Memory B cell (primary cell): ENCODE results near the gene GPC3.

Experiments used
- ATAC-seq: fragments of 150-1000 bp; cut with Tn5 transposase; 2 replicates; pipeline ENCODE4 v1.10.0; 2021; ENCODE audit warnings: low read depth, mild to moderate bottlenecking, moderate library complexity
- DNase-seq, 2 donors: peaks; one replicate each; pipeline ENCODE4 v3.0.0; 2022; ENCODE audit warnings: low spot score in 2 of 2
- H3K27ac Mint-ChIP-seq: one replicate; pipeline ENCODE4 v1.8.0; 2022; ENCODE audit warnings: mild to moderate bottlenecking, moderate library complexity, mixed read lengths
- H3K27me3 Mint-ChIP-seq: one replicate; pipeline ENCODE4 v1.8.0; 2022; ENCODE audit warnings: mixed read lengths
- H3K36me3 Mint-ChIP-seq: one replicate; pipeline ENCODE4 v1.8.0; 2022; ENCODE audit warnings: mild to moderate bottlenecking, mixed read lengths
- H3K4me1 Mint-ChIP-seq: one replicate; pipeline ENCODE4 v1.8.0; 2022; ENCODE audit warnings: mixed read lengths
- H3K4me3 Mint-ChIP-seq: one replicate; pipeline ENCODE4 v1.8.0; 2022; ENCODE audit warnings: mild to moderate bottlenecking, moderate library complexity, mixed read lengths
- H3K9me3 Mint-ChIP-seq: one replicate; pipeline ENCODE4 v1.8.0; 2022; ENCODE audit warnings: mixed read lengths

The GPC3 gene

GRCh38 chrX:133818019-133818418, 167.4 kb downstream of the GPC3 start:
- no peak overlapping the region for H3K4me3 Mint-ChIP-seq
- no peaks in the 10 kb centered on the region for H3K9me3 Mint-ChIP-seq
- ATAC-seq (no peak), DNase-seq (no peak)
- H3K4me1 Mint-ChIP-seq: no peaks in the 10 kb centered on the region
- H3K27ac Mint-ChIP-seq: no peak overlapping the region
- peaks cover 2% of the 10 kb centered on the region for H3K27me3 Mint-ChIP-seq
- no peaks in the 10 kb centered on the region for H3K36me3 Mint-ChIP-seq

DNA sequence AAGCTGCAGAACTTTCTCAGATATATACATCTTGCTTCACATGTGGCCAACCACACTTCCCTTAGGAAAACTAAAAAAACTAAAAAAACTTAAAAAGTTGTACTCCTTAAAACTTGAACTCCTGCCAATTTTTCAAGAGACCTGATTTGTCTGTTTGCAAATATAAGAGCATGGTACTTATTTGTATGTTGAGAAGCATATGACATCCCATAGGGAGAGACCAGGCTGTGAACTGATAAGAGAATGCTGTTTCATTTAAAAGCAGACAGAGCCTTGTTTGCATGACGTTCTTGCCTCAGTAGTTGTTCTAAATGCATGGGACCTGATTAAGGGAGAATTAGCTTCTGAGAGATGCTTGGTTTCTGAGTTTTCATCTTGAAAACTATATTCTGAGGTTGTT, 169.9 kb downstream of the GPC3 start:
- Mint-ChIP-seq H3K36me3 (no peaks in the 10 kb centered on the region), H3K27me3 (peaks cover 2% of the 10 kb centered on the region), H3K4me3 (no peak overlapping the region), H3K27ac (no peak overlapping the region), H3K4me1 (no peaks in the 10 kb centered on the region), H3K9me3 (no peaks in the 10 kb centered on the region)
- DNase-seq: no peak
- ATAC-seq: no peak

DNA sequence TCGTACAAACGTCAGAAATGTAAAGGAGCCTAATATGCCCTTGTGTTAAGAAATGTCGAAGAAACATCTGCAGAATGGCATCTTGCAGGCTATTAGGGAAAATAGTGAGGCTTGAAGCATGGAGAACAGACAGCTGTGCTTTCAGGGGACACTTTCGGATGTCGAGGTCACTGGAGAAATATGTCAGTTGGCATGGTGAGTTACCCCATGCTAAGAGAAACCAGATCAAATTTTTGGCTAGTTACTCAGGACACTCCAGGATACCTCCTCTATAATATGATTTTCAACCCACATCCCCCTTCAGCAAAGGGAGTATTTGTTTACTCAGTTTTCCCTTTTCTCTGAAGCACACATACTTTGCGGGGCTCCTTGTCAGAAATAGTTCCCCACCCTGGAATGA, 171.4 kb downstream of the GPC3 start:
- Mint-ChIP-seq H3K36me3 (no peaks in the 10 kb centered on the region), H3K9me3 (no peaks in the 10 kb centered on the region), H3K4me1 (no peaks in the 10 kb centered on the region), H3K27ac (no peak overlapping the region), H3K27me3 (no peaks in the 10 kb centered on the region), H3K4me3 (no peak overlapping the region)
- no peak for ATAC-seq
- DNase-seq: no peak

DNA sequence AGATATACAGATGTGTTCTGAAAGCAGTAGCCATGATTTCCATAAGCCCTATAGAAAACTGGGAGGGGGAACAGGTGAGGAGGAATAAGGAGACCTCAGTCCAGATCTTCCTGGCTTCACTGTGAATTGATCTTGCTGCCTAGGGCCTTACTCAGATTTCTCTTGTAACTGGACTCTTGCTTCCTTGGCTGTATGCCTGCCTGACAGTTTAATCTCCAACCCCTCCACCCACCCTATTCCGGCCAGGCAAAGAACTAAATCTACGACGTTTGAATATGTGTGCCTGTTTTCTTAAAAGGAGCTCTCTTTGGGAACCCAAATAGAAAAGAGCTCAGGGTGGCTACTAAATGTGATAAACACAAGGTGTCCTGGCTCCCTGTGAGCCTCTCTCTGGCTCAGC, 173.0 kb downstream of the GPC3 start:
- Mint-ChIP-seq H3K27ac (no peak overlapping the region), H3K4me3 (no peak overlapping the region), H3K4me1 (no peaks in the 10 kb centered on the region), H3K36me3 (no peaks in the 10 kb centered on the region), H3K27me3 (peaks cover 1% of the 10 kb centered on the region), H3K9me3 (no peaks in the 10 kb centered on the region)
- DNase-seq: no peak
- ATAC-seq: no peak

GRCh38 chrX:133810925-133811324, 174.5 kb downstream of the GPC3 start:
- Mint-ChIP-seq H3K27ac (no peak overlapping the region), H3K9me3 (no peaks in the 10 kb centered on the region), H3K4me1 (no peaks in the 10 kb centered on the region), H3K36me3 (no peaks in the 10 kb centered on the region), H3K4me3 (no peak overlapping the region), H3K27me3 (peaks cover 1% of the 10 kb centered on the region)
- no peak for ATAC-seq
- DNase-seq: no peak

DNA sequence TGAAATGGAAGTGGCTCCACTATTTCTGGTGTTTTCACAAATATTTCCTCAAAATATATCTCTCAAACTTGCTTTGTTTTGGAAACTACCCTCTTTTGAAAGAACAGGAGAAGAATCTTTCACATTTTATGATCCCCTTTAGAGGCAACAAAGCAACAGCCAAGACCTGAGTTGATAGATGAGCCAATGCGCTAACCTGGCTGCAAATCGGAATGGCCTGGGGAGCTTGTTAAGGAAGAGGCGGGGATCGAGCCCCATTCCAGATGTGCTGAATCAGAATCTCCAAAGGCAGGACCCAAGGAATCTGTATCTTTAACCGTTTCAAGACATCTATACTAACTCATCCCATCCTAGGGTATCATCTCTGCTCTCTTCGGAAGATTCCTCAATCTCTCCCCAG, 181.3 kb downstream of the GPC3 start:
- H3K9me3 Mint-ChIP-seq: no peaks in the 10 kb centered on the region
- peaks cover 1% of the 10 kb centered on the region for H3K27me3 Mint-ChIP-seq
- DNase-seq (no peak), ATAC-seq (no peak)
- no peaks in the 10 kb centered on the region for H3K36me3 Mint-ChIP-seq
- H3K4me3 Mint-ChIP-seq: no peak overlapping the region
- no peaks in the 10 kb centered on the region for H3K4me1 Mint-ChIP-seq
- H3K27ac Mint-ChIP-seq: no peak overlapping the region

GRCh38 chrX:133796282-133796681, 189.1 kb downstream of the GPC3 start:
- DNase-seq: no peak
- no peak for ATAC-seq
- H3K4me1 Mint-ChIP-seq: no peaks in the 10 kb centered on the region
- no peak overlapping the region for H3K4me3 Mint-ChIP-seq
- H3K36me3 Mint-ChIP-seq: no peaks in the 10 kb centered on the region
- no peaks in the 10 kb centered on the region for H3K9me3 Mint-ChIP-seq
- H3K27ac Mint-ChIP-seq: no peak overlapping the region
- no peaks in the 10 kb centered on the region for H3K27me3 Mint-ChIP-seq

GRCh38 chrX:133794126-133794525, 191.3 kb downstream of the GPC3 start:
- no peaks in the 10 kb centered on the region for H3K9me3 Mint-ChIP-seq
- no peaks in the 10 kb centered on the region for H3K4me1 Mint-ChIP-seq
- no peak for ATAC-seq
- H3K4me3 Mint-ChIP-seq: no peak overlapping the region
- H3K27ac Mint-ChIP-seq: no peak overlapping the region
- no peaks in the 10 kb centered on the region for H3K36me3 Mint-ChIP-seq
- peaks cover 2% of the 10 kb centered on the region for H3K27me3 Mint-ChIP-seq
- DNase-seq: no peak

DNA sequence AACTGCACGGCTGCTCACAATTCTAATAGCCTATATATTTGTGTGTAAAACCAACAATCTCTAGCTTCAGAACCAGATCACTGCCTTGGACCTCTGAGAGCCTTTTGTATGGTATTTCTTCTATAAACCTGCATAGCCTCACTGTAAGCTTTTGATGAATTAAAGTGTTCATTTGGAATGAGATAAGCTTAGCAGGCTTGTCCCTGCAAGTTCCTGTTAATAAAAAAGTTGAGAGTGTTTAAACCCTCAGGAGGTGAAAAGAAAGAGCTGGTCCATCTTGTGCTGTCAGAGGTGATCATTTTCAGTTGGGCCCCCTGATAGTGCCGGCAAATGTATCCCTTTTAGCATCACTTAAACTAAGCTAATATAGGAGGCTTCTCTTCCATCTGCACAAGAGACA, 191.8 kb downstream of the GPC3 start:
- H3K27ac Mint-ChIP-seq: no peak overlapping the region
- ATAC-seq (no peak), DNase-seq (no peak)
- no peaks in the 10 kb centered on the region for H3K36me3 Mint-ChIP-seq
- peaks cover 2% of the 10 kb centered on the region for H3K27me3 Mint-ChIP-seq
- no peaks in the 10 kb centered on the region for H3K4me1 Mint-ChIP-seq
- no peak overlapping the region for H3K4me3 Mint-ChIP-seq
- H3K9me3 Mint-ChIP-seq: no peaks in the 10 kb centered on the region

- H3K36me3 Mint-ChIP-seq: no peaks in the 10 kb centered on the region
- no peak overlapping the region for H3K27ac Mint-ChIP-seq
- peaks cover 3% of the 10 kb centered on the region for H3K4me1 Mint-ChIP-seq
- no peak overlapping the region for H3K4me3 Mint-ChIP-seq
- no peaks in the 10 kb centered on the region for H3K9me3 Mint-ChIP-seq
- peak; percentile 40 to 67 for DNase-seq
- peak; percentile 70 for ATAC-seq
- H3K27me3 Mint-ChIP-seq: peaks cover 2% of the 10 kb centered on the region
Measured at GRCh38 chrX:133792198-133792953, 193.0 kb downstream of the GPC3 start.

DNA sequence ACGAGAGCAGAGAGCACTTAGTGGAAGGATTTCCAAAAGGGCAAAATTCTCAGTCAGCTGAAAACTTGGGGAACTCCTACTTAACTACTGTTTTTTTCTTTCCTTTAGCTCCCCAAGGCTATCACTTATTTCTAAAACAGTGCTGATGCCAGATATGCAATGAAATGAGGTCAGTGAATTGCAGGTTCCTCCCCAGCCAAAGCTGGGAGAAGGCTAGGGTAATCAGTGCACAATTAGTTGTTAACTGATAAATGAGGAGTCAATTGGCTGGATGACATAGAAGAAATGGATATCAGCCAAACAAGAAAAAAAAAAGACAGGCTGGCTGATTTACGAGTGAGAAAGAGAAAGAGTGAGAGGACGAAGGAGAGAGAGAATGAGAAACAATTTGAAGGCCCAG, 195.6 kb downstream of the GPC3 start:
- H3K36me3 Mint-ChIP-seq: no peaks in the 10 kb centered on the region
- no peak for ATAC-seq
- peaks cover 4% of the 10 kb centered on the region for H3K4me1 Mint-ChIP-seq

GRCh38 chrX:133786382-133786781, 199.0 kb downstream of the GPC3 start:
- DNase-seq (no peak), ATAC-seq (no peak)
- H3K9me3 Mint-ChIP-seq: no peaks in the 10 kb centered on the region
- peaks cover 2% of the 10 kb centered on the region for H3K27me3 Mint-ChIP-seq
- no peak overlapping the region for H3K27ac Mint-ChIP-seq
- H3K4me1 Mint-ChIP-seq: peaks cover 23% of the 10 kb centered on the region
- H3K36me3 Mint-ChIP-seq: peaks cover 2% of the 10 kb centered on the region
- H3K4me3 Mint-ChIP-seq: no peak overlapping the region

More for the DNA sequence above, 195.6 kb downstream of the GPC3 start:
- DNase-seq: no peak
- Mint-ChIP-seq H3K4me3 (no peak overlapping the region), H3K9me3 (no peaks in the 10 kb centered on the region), H3K27ac (no peak overlapping the region), H3K27me3 (peaks cover 2% of the 10 kb centered on the region)

GRCh38 chrX:133783274-133783673, 202.1 kb downstream of the GPC3 start:
- peak; percentile 22 to 44 for DNase-seq
- Mint-ChIP-seq H3K27me3 (no peaks in the 10 kb centered on the region), H3K27ac (peak overlapping the region; percentile 97), H3K4me3 (no peak overlapping the region), H3K9me3 (no peaks in the 10 kb centered on the region), H3K4me1 (peaks cover 23% of the 10 kb centered on the region), H3K36me3 (peaks cover 2% of the 10 kb centered on the region)
- ATAC-seq: peak; percentile 92

DNA sequence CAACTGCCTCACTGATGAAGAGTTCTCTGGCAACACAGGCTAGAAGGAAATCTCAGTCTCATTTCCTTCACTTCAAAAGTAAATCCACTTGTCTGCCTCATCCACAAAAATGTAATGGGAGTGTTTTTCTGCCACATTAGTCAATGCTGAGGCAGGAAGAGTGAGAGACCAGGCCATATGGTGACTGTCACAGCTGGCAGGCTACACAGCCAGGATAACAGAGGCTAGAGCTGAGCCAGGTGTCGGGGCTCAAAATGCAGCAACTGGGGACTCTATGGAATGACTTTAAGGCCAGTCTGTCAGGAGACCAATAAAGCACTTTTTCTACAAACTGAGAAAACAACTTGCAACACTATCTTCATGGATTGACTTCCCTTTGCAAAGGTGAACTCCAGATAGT, 204.2 kb downstream of the GPC3 start:
- ATAC-seq (no peak), DNase-seq (no peak)
- Mint-ChIP-seq H3K27ac (peak overlapping the region; percentile 97), H3K36me3 (peaks cover 2% of the 10 kb centered on the region), H3K4me1 (peaks cover 20% of the 10 kb centered on the region), H3K9me3 (no peaks in the 10 kb centered on the region), H3K27me3 (no peaks in the 10 kb centered on the region), H3K4me3 (no peak overlapping the region)

GRCh38 chrX:133776072-133776471, 209.3 kb downstream of the GPC3 start:
- no peaks in the 10 kb centered on the region for H3K27me3 Mint-ChIP-seq
- ATAC-seq (no peak), DNase-seq (no peak)
- H3K9me3 Mint-ChIP-seq: no peaks in the 10 kb centered on the region
- H3K4me1 Mint-ChIP-seq: no peaks in the 10 kb centered on the region
- no peaks in the 10 kb centered on the region for H3K36me3 Mint-ChIP-seq
- H3K27ac Mint-ChIP-seq: no peak overlapping the region
- no peak overlapping the region for H3K4me3 Mint-ChIP-seq
